IPS DF 19.7 (cell line): ENCODE data around the gene PPM1H.
"Not testable (repeated sequence)": the region's sequence is repeated elsewhere in the genome, so short reads cannot be mapped to it uniquely, and the experiment has no call there.

Experiments used
- DNase-seq: peaks from one replicate; pipeline ENCODE4 v3.0.0-alpha.2; 2013; ENCODE audit warnings: low read depth, low spot score

PPM1H gene

DNA sequence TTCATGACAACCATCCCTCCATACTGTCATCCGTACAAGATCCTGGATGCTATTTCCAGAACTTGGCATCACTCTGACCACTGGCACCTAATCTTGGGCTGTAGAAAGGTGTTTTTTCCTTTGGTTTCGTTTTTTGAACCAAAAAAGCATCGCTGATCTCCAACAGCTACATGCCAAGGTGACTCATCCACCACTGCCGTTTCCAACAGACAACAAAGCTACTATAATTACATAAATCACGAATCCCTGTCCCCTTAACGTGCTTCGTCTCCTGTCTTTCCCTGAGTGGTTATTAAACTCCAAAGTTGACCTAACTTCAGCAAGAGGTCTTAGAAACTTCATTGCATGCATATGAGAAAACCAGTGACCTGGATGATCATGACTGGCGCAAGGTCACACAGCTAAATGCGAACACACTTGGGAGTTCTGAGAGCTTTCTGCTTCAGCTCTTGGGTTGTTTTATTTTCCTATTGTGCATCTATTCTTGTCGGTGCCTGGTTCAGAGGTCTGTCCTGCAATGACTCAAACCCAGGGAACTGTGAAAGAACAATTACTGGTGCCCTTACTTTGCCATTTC lies 99.9 kb downstream of the PPM1H start:
- DNase-seq: no peak

DNA sequence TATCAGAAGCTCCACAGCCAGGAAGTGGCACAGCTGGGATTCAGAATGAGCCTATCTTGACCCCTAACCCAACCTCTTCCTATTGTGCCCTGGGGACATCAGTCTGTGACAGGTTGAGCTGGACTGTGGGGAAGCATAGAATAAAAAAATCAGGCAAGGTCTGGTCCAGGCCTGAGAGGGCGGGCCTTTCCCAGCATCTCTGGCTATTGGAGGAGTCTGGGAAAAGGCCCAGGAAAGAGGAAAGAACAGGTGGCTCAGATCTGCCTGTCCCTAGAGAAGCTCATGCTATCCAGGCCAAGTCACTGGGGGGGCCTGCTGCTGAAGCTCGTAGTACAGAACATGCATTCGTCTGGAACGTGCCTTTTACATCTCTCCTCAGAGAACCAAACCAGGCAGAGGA lies 100.5 kb downstream of the PPM1H start:
- no peak for DNase-seq

GRCh38 chr12:62833634-62834033 lies 101.3 kb downstream of the PPM1H start:
- no peak for DNase-seq

DNA sequence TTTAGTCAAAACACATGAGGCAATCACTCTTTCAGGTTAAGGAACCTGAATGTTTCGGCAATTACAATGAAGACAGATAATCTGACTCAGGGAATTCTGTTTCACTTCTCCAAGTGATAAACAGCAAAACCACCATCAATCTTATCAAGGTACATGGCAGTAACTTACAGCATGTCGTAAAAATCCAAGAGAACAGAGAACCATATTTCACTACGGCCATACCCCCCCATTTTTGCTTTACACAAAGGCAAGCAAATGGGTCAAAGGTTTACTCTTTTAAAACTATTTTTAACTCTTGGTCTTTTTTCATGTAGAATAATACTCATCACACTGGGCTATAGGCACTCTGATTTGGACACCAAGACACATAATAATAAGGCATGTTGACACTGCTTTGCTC lies 102.4 kb downstream of the PPM1H start:
- DNase-seq: no peak

- DNase-seq: no peak
These were observed 102.9 kb downstream of the PPM1H start for GRCh38 chr12:62832027-62832426.

GRCh38 chr12:62827855-62828254 lies 107.1 kb downstream of the PPM1H start:
- no peak for DNase-seq

- no peak for DNase-seq
These were observed 107.9 kb downstream of the PPM1H start for GRCh38 chr12:62827042-62827441.

- no peak for DNase-seq
These were observed 117.2 kb downstream of the PPM1H start for GRCh38 chr12:62817556-62818271.

- DNase-seq: no peak
These were observed 120.7 kb downstream of the PPM1H start for GRCh38 chr12:62814243-62814642.

DNA sequence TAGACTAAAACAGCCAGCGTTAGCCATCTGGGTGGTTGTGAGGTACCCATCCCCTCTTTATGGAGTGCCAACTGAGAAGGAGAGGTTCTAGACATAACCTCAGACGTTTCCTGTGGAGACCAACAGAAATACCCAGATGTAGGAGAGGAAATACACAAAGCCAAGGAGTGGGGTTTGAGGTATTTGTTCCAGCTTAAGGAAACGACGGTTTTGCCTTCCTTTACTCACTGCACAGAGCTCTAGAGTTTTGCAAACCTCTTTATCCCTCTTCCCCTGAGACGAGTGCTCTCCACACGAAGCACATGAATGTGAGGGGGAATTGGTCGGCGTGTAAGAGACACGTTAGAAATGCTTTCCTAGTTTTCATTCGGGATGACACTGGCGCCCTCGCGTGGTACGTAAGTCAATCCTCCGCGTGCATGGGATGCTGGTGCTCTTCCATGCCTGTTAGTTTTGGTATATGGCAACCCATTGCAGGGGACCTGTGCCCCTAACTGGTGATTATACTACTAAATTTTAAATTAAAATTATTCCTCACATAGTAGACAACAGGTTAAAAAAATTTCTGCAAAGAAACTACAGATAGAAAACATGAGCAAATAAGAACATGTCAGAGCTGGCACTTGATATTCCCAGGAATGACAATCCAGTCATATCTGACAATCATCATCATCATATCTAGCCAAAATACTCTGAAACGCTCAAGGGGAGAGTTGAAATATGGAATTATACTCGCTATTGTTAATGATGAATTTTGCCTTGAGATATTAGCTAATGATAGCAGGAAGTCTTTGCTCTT lies 121.7 kb downstream of the PPM1H start:
- DNase-seq: peak; percentile 47

DNA sequence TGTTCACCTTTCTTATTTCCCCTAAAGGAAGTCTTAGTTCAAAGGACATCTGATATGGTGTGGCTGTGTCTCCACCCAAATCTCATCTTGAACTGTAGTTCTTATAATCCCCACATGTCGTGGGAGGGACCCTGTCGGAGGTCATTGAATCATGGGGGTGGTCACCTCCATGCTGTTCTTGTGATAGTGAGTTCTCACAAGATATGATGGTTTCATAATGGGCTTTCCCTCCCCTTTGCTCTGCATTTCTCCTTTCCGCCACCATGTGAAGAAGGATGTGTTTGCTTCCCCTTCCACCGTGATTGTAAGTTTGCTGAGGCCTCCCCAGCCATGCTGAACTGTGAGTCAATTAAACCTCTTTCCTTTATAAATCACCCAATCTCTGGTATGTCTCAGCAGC lies 123.5 kb downstream of the PPM1H start:
- not testable (repeated sequence) for DNase-seq

DNA sequence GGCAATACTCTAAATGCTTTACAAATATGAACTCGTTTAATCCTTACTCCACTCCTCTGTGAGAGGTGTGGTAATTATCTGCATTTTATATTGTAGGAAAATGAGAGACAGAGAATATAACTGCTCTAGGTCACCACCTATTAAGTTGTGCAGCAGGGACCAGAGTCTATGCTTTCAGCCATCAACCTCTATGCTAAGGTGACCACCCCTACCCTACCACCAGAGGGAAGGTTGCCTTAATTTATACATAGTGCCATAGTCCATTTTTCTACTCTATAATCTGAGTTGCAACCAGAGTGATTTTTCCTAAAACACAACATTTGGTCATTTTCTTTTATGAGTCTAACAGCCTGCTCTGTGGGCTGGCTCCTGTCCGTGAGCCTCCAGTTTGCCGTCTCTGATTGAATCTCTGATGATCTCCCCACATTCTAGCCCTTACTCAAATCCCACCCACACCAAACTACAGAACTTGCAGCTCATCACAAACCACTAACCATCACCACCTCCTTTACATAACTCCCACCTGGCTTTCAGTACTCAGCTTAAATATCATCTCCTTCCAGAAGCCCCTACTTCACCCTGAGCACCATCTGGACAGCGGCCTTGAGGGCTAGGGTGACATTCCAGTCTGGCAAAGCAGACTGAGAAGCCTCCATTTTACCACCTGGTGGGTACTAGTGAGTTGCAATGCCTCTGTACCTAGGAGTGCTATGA lies 126.6 kb downstream of the PPM1H start:
- DNase-seq: no peak

- DNase-seq: no peak
These were observed 128.1 kb downstream of the PPM1H start for GRCh38 chr12:62806893-62807292.

DNA sequence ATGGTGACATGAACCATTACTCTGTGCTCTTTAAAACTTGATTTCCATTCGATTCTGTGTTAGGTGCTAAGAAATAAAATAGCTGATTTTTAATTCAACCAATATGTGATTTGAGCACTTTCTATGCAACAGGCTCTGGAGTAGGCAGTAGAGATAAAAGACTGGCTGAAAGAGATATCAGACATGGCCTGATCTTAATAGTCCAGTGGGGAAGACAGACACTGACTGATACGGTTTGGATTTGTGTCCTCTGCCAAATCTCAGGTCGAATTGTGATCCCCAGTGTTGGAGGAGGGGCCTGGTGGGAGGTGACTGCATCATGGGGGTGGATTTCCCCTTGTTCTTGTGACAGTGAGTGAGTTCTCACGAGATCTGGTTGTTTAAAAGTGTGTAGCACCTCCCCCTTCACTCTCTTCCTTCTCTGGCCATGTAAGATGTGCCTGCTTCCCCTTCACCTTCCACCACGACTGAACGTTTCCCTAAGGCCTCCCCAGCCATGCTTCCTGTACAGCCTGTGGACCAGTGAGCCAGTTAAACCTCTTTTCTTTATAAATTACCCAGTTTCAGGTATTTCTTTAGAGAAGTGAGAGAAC lies 128.6 kb downstream of the PPM1H start:
- DNase-seq: no peak

GRCh38 chr12:62805517-62805916 lies 129.4 kb downstream of the PPM1H start:
- no peak for DNase-seq

DNA sequence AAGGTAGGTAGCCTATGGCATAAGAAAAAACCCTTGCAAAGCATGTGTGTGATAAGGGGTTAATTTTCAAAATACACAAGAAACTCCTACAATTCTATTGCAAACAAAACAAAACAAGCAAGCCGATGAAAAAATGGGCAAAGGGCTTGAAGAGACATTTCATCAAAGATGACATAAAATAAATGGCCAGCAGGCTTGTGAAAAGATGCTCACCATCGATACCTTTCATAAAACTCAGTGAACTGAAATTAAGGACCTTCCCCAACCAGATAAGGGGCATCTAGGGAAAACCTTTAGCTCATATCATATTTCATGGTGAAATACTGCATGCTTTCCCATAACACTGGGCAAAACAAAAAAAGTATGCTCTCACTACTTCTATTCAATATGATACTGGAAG lies 131.2 kb downstream of the PPM1H start:
- no peak for DNase-seq

DNA sequence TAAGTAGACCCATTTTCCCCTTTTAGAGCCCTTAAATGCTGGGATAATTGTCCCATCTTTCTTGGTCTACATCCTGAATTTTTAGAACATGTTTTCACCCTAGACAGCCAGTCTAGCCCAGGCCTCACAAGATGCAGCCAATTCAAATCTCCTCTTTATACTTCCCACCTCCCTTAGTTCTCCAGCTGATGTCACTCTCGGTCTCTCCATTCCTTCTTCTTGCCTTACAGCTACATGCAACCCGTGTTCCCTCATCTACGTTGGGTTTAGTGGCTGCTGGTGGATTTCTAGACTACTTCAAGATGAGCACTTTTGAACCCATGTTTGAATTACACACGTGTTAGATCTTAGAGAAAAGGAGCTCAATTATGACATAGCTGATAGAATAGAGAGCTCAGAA lies 132.0 kb downstream of the PPM1H start:
- DNase-seq: no peak

GRCh38 chr12:62802321-62802720 lies 132.6 kb downstream of the PPM1H start:
- no peak for DNase-seq

DNA sequence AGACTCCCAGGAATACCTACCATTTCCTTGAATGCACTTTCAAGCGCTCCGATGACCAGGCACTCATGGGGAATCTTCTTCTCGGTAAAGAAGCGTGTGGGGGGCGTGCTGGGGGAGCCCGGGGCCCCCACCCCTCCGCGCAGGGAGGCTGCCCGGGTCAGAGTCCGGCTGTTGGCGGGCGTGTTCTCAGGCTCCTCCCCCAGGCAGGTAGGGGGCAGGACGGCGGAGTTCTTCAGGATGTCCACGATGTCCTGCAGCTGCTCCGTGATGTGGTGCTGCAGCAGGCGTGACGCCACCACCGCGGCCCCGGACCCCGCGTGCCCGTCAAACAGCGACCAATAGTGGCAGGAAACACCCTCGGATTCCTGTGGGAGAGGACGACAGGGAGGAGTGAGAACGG lies 133.2 kb downstream of the PPM1H start:
- no peak for DNase-seq

- no peak for DNase-seq
These were observed 134.1 kb downstream of the PPM1H start for GRCh38 chr12:62800707-62801400.

GRCh38 chr12:62799766-62800406 lies 135.1 kb downstream of the PPM1H start:
- no peak for DNase-seq
